Fibroblast of peridontal ligament (primary cell): Measurements from ENCODE around the gene SLC4A8.

Experiments
- DNase-seq: peaks from one replicate; pipeline ENCODE4 v3.0.0-alpha.2; 2010; ENCODE audit errors: extremely low read depth

SLC4A8 gene

GRCh38 chr12:51480978-51481377 lies 56.3 kb downstream of the SLC4A8 start:
- no peak for DNase-seq

- peak; percentile 28 for DNase-seq
These were observed 58.5 kb downstream of the SLC4A8 start for GRCh38 chr12:51482929-51483697.

DNA sequence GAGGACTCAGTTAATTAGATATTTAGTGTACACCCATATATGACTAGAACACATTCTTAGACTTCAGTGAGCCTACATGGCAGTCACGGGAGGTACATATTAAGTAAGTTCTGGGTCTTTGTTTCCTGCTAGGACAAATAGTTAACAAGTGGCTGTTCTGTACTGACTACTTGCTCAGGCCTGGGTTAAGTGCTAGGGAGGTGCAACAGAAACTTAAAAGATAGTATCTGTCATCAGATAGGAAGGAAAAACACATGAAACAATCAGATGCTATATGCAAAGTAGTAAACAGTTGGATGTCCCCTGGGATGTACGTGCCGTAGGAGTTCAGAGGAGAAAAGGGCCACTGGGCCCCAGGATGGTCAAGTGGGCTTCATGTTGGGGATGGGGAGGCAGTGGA lies 59.5 kb downstream of the SLC4A8 start:
- no peak for DNase-seq

DNA sequence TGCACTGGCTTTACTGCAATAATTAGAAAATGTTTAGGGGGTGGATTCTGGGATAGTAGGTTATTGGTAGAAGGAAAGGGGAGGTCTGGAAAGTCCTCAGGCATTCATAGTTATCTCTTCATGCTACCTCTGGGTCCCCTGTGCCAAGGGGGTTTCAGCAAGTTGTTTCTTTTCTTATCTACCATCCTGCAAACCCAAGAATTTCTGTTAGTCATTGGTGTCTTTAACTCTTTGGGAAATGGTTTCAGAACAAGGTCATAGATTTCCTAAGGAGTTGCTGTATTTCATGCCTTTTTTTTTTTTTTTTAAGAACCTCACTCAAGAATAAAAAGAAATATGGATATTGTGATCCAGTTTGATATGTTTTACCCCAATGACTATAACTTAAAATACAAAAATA lies 63.6 kb downstream of the SLC4A8 start:
- DNase-seq = no peak

DNA sequence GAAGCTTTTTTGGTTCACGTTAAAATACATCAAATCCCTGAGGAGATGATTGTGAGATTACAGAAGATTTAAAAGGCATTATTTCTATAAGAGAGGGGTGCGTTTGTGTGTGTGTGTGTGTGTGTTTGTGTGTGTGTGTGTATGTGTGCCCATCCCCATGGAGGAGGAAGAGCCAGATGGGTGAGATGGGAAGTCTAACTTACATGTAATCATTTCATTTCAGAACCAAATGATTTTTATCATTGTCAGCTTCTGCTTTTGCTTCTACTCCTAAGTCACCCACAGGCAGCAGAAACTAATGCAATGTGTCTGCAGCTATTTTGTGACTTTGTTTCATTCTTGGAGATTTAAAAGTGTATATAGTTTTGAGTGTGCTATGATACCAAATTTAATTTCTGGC lies 68.7 kb downstream of the SLC4A8 start:
- DNase-seq = no peak

GRCh38 chr12:51496895-51497294 lies 72.3 kb downstream of the SLC4A8 start:
- DNase-seq = no peak

- no peak for DNase-seq
These were observed 80.2 kb downstream of the SLC4A8 start for GRCh38 chr12:51504851-51505250.

DNA sequence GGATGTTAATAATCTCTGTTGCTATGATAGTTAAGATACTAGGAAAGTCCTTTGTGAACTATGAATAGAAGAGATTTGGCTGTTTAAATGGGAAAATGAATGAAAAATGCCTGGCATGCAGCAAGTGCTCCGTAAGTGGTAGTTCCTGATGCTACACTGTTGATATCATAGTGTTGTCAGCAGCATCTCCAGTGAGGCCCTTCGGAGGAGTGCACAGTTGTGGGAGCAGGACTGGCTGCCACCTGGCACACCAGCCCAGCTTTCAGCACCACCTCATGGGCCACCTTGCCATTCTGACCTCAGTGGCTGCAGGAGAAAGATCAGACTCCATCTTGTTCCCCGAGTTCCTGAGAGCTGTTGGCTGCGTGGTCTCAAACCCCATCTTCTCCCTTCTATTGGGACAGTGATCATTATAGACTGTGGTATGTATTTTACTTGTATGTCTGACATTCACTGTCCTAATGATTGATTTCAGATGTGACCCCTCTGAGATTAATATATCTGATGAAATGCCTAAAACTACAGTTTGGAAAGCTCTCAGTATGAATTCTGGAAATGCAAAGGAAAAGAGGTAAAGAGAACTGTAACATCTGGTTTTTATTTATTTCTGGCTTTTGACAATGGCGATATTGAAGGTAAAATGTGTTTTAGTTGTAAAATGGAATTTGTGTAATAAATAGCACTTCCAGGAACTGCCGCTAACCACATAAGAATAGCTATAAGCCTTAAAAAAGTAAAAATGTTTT lies 80.9 kb downstream of the SLC4A8 start:
- no peak for DNase-seq

GRCh38 chr12:51507178-51507577 lies 82.5 kb downstream of the SLC4A8 start:
- no peak for DNase-seq

GRCh38 chr12:51508285-51508684 lies 83.7 kb downstream of the SLC4A8 start:
- no peak for DNase-seq

GRCh38 chr12:51511546-51512260 lies 87.1 kb downstream of the SLC4A8 start:
- DNase-seq = no peak

GRCh38 chr12:51512438-51512837 lies 87.8 kb downstream of the SLC4A8 start:
- no peak for DNase-seq

- peak; percentile 22 for DNase-seq
These were observed 90.4 kb downstream of the SLC4A8 start for GRCh38 chr12:51515037-51515436.

DNA sequence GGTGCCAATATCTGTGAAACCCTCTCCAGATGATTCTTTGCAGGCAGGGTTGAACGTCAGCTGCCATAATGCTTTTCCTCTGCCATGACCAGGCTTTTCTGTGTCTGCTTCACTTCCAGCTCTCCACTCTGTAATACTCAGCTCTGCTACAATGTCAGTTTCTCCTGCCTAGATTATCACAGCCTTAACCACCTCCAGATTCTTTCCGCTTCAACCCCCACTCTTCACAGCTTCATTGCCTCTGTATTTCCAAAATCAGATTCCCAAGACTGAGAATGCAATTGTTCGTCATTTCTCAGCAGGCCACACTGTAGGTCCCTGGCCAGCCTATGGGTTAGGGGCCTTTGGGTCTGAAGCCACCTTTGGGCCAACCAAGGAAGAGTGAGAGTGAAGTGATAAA lies 92.7 kb downstream of the SLC4A8 start:
- no peak for DNase-seq

DNA sequence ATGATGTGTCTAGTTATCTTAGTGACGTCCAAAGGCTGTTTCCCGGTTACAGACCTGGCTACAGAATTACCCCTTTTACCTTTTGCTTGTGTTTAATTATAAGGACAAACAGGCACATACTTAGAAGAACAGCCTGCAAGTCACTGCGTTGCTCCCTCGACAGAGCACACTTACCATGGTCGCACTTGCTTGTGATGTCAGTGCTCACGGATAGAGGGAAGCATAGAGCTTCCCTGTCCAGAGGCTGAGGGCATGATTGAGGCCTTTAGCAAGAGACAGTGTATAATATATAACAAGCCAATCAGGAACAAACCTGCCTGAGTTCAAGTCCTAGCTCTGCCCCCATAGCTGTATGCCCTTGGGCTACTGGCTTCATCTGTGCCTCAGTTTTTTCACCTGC lies 93.2 kb downstream of the SLC4A8 start:
- DNase-seq = no peak

- DNase-seq = no peak
These were observed 95.1 kb downstream of the SLC4A8 start for GRCh38 chr12:51519755-51520154.

DNA sequence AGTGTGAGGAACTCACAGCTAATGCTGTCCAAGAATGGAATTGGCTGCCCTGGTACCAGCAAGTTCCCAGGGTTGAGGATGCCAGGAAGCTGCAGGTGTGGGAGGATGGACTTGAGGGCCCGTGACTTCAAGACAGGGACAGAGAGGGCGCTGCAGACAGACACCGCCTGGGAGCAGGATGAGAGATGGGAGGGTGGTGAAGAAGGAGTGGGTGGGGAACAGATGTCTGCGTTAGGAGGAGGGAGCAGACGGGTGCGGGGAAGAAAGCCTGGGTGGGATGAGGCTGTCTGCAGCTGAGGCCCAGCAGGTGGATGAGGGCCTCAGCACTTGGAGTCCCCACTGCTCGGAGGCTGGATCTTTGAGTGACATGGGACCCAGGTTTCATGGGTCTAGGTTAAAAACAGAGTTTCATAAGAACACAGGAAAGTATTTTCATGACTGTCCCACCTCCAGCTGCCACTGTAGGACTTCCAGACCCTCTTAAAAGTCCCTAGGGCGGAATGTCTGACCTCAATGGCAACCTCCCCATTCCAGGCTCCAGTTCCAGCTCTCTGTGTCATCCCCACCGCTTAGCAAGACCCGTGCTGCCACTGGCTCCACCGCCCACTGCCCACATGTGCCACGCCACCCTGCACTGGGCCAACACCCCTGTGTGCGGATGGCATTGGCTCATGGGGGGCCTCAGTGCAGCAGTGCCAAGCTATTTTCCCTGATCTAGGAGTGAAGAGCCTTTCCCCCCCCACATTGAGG lies 96.1 kb downstream of the SLC4A8 start:
- DNase-seq = no peak

DNA sequence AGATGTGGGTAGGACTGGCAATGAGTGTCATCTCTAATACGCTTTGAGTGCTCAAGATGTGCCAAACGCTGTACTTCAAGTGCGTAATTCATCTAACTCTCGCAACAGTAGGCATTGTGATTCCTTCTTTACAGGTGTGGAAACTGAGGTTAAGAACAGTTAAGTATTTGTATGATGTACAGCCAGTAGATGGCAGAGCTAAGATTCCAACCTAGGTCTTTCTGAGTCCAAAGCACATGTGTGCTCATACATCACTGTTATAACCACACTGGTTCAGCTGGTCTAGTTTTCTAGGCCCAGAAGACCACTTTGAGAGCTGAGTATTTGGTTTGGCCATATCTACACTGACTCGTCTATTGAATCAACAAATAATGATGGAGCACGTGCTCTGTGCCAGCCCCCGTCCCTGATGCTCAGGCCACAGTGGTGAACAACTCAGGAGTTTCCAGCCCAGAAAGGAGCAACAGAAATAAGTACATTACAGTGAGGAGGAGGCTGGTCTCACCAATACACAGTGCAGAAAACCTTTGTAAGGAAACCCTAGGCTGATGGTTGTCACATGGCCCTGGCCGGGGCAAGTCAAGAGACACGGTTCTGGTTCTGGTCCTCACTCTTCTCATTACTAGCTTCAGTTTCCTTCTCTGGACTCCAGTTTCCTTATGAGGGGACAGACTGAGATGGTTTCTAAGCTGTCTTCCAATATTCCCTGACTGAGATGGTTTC lies 97.1 kb downstream of the SLC4A8 start:
- DNase-seq = peak; percentile 41

DNA sequence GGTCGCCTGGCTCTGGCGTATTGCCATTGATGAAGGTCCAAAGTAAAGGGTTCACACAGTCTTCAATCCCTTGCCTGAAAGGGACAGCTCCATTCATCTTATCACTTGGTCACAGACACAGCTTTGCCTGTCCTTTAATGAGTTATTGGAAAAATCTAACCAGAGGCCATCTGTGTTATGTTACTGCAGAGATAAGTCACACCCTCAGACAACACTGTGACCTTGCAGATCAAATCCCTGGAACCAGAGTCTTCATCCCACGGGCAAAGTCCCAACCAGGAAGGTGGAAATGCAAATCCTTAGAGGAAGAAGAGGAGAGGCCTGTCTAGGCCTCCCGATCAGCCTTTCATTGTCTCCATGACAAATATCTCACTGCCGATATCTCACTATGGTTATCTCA lies 98.1 kb downstream of the SLC4A8 start:
- DNase-seq = no peak

- no peak for DNase-seq
These were observed 99.8 kb downstream of the SLC4A8 start for GRCh38 chr12:51524386-51524901.

- no peak for DNase-seq
These were observed 100.9 kb downstream of the SLC4A8 start for GRCh38 chr12:51525518-51525917.
